Measurements from ENCODE around the gene ASCC3.

Gene ASCC3

GRCh38 chr6:100488244-100488643, 392.9 kb downstream of the ASCC3 start:
- DNase-seq: no peak

- no peak for DNase-seq
Observed at GRCh38 chr6:100487638-100488037, 393.5 kb downstream of the ASCC3 start.

- DNase-seq: no peak
Observed at GRCh38 chr6:100485268-100485667, 395.9 kb downstream of the ASCC3 start.

- peak; percentile 26 for DNase-seq
Observed at GRCh38 chr6:100484474-100484873, 396.7 kb downstream of the ASCC3 start.

DNA sequence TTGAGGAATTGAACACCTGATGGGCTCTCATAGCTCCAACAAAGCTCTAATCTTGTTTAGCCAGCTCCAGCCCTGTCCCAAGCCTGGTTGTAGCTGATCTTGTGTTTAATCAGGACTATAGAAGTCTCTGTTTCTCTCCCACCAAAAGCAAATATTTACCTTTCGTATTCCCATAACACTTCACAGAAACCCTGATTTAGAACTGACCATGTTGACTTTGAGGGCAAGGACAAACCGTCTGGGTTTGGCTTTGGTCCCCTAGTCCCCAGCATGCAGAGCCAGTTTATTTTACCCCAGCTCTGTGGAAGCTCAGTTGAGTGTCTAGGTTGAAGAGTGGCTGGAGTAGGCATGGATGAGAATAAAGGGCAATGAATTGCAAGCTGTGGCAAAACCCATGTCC, 398.4 kb downstream of the ASCC3 start:
- DNase-seq: peak; percentile 89

- DNase-seq: no peak
Observed at GRCh38 chr6:100479179-100480035, 401.7 kb downstream of the ASCC3 start.

- no peak for DNase-seq
Observed at GRCh38 chr6:100475554-100476320, 405.4 kb downstream of the ASCC3 start.

GRCh38 chr6:100473182-100473581, 407.9 kb downstream of the ASCC3 start:
- DNase-seq: no peak

- peak; percentile 19 for DNase-seq
Observed at GRCh38 chr6:100472674-100473073, 408.5 kb downstream of the ASCC3 start.

GRCh38 chr6:100470422-100471120, 410.6 kb downstream of the ASCC3 start:
- no peak for DNase-seq

GRCh38 chr6:100469101-100469859, 411.8 kb downstream of the ASCC3 start:
- DNase-seq: no peak

GRCh38 chr6:100468016-100468622, 413.0 kb downstream of the ASCC3 start:
- DNase-seq: no peak

GRCh38 chr6:100467129-100468015, 413.8 kb downstream of the ASCC3 start:
- DNase-seq: no peak

- no peak for DNase-seq
Observed at GRCh38 chr6:100466410-100467128, 414.6 kb downstream of the ASCC3 start.

DNA sequence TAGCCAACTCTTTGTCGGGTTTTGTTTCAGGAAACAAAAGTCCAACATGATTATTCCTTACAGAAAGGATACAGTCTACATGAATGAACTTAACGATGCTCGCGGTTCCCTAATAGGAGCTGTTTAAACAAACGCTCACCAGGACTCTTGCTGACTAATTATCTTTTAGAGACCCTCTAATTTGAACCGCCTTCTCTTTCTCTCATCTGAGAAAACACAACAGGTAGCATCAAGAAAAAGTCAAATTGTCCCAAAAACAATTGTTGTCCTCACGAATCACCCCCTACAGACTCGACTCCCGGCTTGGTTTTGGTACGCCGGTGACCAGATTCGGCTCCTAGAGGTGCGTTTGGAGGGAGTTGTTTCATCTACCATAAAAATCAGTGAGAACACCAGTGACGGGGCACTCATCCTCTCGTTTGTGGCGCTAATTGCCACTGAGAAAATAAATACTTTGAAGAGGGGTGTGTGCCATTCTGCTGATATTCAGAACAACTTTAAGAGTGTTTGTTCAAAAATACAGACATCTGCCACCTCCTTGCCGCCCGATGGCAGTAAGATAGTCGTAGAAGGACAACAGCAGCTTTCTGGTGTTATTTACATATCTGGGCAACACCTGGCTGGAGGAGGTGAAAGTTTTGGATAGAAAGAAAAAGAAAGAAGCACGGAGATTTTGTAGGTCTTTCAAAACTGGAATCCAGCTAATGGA, 415.3 kb downstream of the ASCC3 start:
- no peak for DNase-seq

DNA sequence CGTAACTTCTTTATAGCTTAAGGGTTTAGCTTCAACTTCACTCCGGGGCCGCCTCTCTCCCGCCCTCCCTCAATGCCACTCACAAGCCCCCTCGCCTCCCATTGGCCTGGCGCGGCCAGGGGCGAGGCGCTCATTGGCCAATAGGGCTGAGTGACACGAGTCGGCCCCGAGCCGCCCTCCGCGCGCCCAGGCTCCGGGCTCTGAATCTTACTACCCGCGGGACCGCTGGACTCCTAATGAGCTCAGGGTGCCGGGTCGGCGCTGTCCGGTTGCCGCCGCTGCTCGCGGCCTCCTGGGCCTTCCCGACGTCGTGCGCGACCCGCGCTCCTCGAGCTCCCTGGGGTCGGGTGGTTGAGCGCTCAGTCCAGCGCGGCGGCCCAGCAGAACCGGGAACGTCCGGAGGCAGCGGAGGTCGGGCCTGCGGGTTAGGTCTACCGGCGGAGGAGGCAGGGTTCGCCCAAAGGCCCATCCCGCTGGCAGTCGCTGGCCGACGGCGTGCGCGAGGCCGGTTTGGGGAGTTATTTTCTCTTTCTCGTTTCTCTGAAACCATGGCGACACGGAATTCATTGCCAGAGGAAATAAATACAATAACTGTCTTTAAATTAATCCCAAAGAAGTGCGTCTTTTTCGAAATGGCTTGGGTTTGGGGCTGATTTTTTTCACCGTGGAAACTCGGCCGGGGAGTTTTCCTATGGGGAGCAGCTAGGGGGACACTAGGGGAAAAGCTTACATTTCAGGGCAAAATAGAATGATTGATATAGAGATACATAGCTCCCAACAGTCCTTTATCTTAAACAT, 416.0 kb downstream of the ASCC3 start, which contains the start of gene SIM1:
TSS of gene SIM1 (minus strand) at position 19 of the 798 bp plus-strand sequence. CDS start 1,453 bp downstream, outside the sequence.
- DNase-seq: peak; percentile 67

DNA sequence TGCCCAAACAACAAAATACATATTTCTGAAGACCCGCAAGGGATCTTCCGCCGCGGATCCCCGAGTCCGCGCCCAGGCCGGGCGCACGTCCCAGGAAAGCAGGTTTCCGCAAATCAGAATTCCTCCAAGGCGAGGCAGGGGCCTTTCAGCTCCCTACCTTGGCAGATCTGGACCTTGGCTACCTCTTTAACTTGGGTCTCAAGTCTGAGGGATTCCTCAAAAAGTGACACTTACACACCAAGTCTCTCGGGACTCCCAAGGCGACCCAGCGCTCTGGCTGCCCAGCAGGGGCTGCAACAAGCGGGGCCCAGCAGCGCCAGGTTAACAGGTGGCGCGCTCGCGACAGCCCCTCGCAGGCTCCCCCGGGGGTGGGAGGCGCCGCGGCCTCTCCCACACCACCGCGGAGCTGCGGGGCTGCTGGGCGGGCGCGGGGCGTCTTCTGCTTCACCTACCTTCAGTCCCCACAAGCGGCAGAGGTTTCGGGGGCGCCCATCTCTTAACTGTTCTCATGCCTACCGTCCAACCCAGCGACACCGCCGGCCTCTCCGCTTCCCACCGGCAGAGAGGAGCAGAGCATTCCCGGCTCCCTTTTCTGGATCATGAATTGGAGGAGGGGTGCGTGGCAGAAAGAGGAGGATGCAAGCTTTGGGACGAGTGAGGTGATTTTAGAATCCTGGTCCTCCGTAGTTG, 416.8 kb downstream of the ASCC3 start:
- no peak for DNase-seq

DNA sequence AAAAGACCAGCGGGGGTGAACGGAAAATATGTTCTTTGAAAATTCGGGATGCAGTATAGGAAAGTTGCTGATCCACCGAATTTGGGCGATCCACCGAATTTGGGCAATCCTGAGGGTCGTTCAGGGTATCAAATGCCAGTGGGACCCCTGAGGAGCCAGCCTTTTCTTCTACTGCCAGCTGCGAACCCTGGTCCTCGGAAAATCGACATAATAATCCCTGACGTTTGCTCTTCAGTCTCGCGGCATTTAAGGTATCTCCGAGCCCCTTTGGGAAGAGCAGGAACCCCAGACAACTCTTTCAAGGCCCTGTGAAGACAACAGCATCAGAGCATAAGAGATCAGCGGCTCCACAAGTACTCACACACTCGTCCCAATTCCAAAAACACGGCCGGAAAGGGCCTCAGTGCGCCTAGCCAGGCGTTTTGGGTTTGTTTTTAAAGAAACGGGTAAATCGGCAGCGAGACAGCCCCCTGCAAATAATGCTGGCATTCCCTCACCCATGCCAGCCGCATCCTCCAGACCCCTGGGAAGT, 417.4 kb downstream of the ASCC3 start:
- no peak for DNase-seq

Measured in DMS153 (cell line).